ENCODE data around the gene PDZD11.
"Not testable (repeated sequence)": the region's sequence is repeated elsewhere in the genome, so short reads cannot be mapped to it uniquely, and the experiment has no call there.

PDZD11 gene

GRCh38 chrX:70257423-70258288 lies 32.1 kb downstream of the PDZD11 start:
- in situ Hi-C loops (cut with HindIII; ENCODE audit: low sequenced_read_pairs), result no loop called here

- in situ Hi-C loops (cut with HindIII; ENCODE audit: low sequenced_read_pairs), result no loop called here
Measured at GRCh38 chrX:70255452-70255851, 34.3 kb downstream of the PDZD11 start.

GRCh38 chrX:70254909-70255308 lies 34.8 kb downstream of the PDZD11 start:
- in situ Hi-C loops (cut with HindIII; ENCODE audit: low sequenced_read_pairs), result no loop called here

GRCh38 chrX:70254063-70254400 lies 35.7 kb downstream of the PDZD11 start:
- in situ Hi-C loops (cut with HindIII; ENCODE audit: low sequenced_read_pairs), result no loop called here

- in situ Hi-C loops (cut with HindIII; ENCODE audit: low sequenced_read_pairs), result no loop called here
Measured at GRCh38 chrX:70253377-70254062, 36.2 kb downstream of the PDZD11 start.

- in situ Hi-C loops (cut with HindIII; ENCODE audit: low sequenced_read_pairs), result no loop called here
Measured at GRCh38 chrX:70252491-70252890, 37.2 kb downstream of the PDZD11 start.

GRCh38 chrX:70247252-70247651 lies 42.5 kb downstream of the PDZD11 start:
- in situ Hi-C loops (cut with HindIII; ENCODE audit: low sequenced_read_pairs), result no loop called here

- in situ Hi-C loops (cut with HindIII; ENCODE audit: low sequenced_read_pairs), result no loop called here
Measured at GRCh38 chrX:70244881-70245280, 44.8 kb downstream of the PDZD11 start.

GRCh38 chrX:70243601-70244000 lies 46.1 kb downstream of the PDZD11 start:
- in situ Hi-C loops (cut with HindIII; ENCODE audit: low sequenced_read_pairs), result not testable (repeated sequence)

GRCh38 chrX:70241501-70241900 lies 48.2 kb downstream of the PDZD11 start:
- in situ Hi-C loops (cut with HindIII; ENCODE audit: low sequenced_read_pairs), result no loop called here

GRCh38 chrX:70240751-70241150 lies 49.0 kb downstream of the PDZD11 start:
- in situ Hi-C loops (cut with HindIII; ENCODE audit: low sequenced_read_pairs), result no loop called here

Data from DLD1 (cell line).